GM10847 (cell line): ENCODE data around the gene CWF19L1.

ENCODE experiments used
- POLR2A ChIP-seq: IDR thresholded peaks from 2 replicates; pipeline ENCODE4 v1.6.1; 2011; ENCODE audit not compliant: insufficient read length; ENCODE audit errors: extremely low read depth

CWF19L1 gene

DNA sequence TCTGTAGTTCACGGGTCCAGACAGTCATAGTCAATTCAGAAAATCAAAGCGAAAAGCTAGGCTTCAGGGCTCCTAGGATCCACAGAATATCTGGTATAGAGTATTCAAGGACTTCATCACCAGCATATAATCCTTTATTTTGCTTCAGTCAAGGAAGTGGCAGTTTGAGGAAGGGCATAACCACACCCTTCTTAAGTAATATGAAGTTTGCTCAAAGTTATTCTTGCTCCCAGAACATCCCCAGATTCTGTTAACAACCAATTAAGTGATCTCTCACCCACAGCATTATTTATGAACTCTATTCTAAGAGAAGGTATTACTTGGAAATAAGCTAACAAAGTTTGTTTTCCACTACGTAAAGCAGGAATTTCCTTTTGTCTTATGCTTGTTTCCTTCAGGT lies 13.2 kb downstream of the CWF19L1 start:
- no peak for TF ChIP-seq POLR2A

DNA sequence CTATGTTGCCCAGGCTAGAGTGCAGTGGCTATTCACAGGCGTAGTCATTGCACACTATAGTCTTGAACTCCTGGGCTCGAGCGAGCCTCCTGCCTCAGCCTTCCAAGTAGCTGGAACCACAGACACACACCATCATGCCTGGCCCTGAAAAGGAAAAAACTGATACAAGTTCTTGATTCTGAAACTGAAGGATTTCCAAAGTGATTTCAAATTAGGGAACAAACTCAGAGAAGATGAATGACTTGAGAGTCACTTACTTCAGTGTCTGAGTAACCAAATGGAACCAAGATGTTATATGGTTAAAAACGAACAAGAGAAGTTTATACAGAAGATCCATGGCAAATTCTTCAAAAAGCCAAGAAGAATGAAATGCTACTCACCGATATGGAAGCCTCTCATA lies 14.4 kb downstream of the CWF19L1 start:
- TF ChIP-seq POLR2A, result no peak

DNA sequence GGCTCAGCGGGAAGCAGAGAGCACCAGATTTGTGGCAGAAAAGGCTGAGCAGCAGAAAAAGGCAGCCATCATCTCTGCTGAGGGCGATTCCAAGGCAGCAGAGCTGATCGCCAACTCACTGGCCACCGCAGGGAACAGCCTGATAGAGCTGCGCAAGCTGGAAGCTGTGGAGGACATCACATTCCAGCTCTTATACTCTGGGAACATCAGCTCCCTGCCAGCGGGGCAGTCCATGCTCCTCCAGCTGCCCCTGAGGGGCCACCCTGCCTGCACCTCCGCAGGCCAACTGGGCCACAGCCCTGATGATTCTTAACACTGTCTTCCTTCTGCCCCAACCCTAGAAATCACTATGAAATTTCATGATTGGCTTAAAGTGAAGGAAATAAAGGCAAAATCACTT lies 18.6 kb downstream of the CWF19L1 start:
- no peak for TF ChIP-seq POLR2A

- no peak for TF ChIP-seq POLR2A
Observed at GRCh38 chr10:100245484-100246220, 21.8 kb downstream of the CWF19L1 start.

- no peak for TF ChIP-seq POLR2A
Observed at GRCh38 chr10:100239851-100240250, 27.6 kb downstream of the CWF19L1 start.

DNA sequence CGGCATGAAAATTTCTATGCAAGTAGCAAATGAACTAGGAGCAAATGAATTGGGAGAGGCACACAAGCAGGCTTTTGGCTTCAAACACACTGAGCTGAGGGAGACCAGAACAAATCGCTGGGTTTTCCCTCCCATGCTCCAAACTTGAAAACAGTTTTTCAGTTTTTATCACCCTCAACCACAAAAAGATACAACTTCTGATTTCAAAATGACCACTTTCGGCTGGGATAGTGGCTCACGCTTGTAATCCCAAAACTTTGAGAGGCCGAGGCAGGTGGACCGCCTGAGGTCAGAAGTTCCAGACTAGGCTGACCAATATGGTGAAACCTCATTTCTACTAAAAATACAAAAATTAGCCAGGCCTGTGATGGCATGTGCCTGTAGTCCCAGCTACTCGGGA lies 29.0 kb downstream of the CWF19L1 start:
- TF ChIP-seq POLR2A, result no peak

DNA sequence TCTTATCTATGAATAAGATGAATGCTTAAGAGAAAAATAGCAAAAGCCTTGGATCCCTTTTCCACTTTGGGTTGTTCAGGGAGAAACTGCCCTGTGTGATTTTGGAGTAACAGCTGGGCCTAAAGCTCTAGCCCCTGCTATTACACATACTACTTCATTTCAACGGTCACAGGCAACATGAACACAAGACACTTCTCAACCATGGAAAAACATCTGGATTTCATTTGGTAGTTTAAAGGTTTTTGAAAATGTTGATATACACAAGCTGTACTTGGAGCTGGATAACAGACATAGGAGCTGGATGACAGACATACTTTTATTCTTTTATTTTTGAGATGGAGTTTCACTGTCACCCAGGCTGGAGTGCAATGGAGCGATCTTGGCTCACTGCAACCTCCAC lies 35.3 kb downstream of the CWF19L1 start:
- TF ChIP-seq POLR2A, result no peak

- TF ChIP-seq POLR2A, result no peak
Observed at GRCh38 chr10:100229819-100230422, 37.5 kb downstream of the CWF19L1 start.

DNA sequence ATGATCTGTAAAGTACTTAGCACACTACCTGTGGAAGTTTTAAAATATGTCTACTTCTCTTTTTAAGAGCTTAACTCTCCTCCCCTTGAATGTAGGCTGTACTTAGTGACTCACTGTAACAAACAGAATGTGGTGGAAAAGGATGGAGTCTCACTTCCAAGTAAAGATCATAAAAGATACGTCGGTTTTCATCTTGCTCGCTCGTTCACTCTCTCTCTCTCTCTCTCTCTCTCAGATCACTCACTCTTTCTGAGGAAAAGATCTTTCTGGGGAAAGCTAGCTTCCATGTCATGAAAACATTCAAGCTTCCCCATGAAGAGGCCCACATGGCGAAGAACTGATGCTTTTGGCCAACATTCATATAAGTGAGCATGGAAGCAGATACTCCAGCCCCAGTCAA lies 43.6 kb downstream of the CWF19L1 start:
- no peak for TF ChIP-seq POLR2A

- no peak for TF ChIP-seq POLR2A
Observed at GRCh38 chr10:100222529-100222928, 44.9 kb downstream of the CWF19L1 start.

DNA sequence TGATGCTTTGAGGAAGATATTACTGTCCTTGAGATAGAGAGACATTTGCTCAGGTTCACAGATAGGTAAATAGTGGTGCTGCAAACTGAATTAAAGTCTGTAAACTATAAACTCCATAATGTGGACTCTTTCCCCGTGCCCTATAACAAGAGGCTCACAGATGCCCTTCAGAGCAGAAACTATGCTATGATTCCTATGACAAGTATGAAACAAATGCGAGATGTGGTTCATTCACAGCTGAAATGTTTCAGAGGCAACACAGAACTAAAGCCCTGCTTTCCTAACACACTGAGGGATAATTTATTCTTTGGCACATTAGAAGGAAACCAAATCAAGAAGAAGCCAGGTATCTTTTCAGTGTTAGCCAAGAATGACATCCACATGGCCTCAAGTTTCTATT lies 51.4 kb downstream of the CWF19L1 start:
- TF ChIP-seq POLR2A, result no peak

DNA sequence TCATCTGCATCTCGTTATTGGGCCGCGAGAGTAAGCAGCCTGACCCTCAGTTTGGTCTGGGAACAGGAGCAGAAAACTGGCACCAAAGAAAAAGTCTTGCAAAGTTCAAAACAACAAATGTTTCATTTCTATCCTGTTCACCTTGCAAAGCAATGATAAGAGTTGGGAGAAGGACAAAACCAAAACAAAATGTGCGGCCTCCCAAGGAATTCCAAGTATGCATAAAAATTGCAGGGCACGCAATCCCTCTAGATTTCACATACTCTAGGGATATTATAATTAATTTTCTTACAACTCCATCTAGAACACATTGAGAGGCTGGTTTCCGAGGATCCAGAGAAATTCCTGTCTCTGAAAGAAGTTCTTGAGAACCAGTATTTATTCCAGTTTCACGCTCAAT lies 58.1 kb downstream of the CWF19L1 start:
- TF ChIP-seq POLR2A, result no peak

DNA sequence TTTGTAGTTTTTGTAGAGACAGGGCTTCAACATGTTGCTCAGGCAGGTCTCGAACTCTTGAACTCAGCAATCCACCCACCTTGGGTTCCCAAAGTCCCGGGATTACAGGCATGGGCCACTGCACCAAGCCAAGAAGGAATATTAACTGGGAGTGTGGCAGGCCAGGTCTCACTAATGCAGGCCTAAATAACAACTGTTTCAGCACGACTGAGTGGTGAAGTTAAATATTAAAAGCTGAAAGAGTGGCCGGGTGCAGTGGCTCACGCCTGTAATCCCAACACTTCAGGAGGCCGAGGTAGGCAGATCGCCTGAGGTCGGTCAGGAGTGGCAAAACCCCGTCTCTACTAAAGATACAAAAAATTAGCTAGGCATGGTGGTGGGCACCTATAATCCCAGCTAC lies 59.2 kb downstream of the CWF19L1 start:
- TF ChIP-seq POLR2A, result no peak

DNA sequence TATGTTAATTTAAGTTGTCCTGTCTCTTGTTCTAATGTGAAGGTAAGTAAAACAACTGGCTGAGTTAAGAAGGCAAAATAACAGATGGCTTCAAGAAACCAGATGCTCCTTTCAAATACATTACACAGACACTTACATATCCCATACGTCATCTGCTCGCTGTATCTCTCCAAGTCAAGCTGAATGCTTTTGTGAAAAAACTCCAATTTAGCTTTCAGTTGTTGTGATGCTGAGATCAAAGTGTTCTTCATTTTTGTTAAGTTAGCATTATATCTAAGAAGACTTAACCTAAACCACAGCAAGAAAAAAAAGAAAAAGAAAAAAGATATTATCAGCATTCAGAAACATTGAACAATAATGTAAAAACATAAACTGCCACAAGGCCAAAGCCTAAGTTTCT lies 63.1 kb downstream of the CWF19L1 start:
- no peak for TF ChIP-seq POLR2A

DNA sequence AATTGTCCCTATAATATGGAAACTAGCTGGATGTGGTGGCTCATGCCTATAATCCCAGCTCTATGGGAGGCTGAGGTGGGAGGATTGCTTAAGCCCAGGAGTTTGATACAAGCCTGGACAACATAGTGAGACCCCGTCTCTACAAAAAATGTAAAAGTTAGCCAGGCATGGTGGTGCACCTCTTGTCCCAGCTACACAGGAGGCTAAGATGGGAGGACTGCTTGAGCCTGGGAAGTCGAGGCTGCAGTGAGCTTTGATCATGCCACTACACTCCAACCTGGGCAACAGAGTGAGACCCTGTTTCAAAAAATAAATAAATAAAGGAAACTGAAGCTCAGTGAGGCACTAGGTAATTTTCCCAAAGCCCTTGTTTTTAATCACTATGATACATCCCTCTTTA lies 65.9 kb downstream of the CWF19L1 start:
- no peak for TF ChIP-seq POLR2A

- no peak for TF ChIP-seq POLR2A
Observed at GRCh38 chr10:100194711-100195110, 72.7 kb downstream of the CWF19L1 start.

GRCh38 chr10:100192350-100192749 lies 75.1 kb downstream of the CWF19L1 start:
- TF ChIP-seq POLR2A, result no peak
